ENCODE measurements around the gene SLC7A5. TPM values are rescaled to one million over a fixed set of nuclear protein-coding genes. Genes with fewer than 3 reads are reported as not detected.
"Not testable (repeated sequence)": the region's sequence is repeated elsewhere in the genome, so short reads cannot be mapped to it uniquely, and the experiment has no call there.

The SLC7A5 gene
- total RNA-seq, 2 donors from 2014 or later: 463 to 508 TPM

- Mint-ChIP-seq H3K36me3 (ENCODE audit: insufficient read depth in 2 of 2) (peaks cover 2 to 14% of the 10 kb centered on the region in 2 donors), H3K27me3 (ENCODE audit: low read depth) (no peaks in the 10 kb centered on the region), H3K27ac (peak overlapping the region; percentile 95), H3K9me3 (peaks cover 0 to 12% of the 10 kb centered on the region in 2 donors), H3K4me3 (no peak overlapping the region), H3K4me1 (ENCODE audit: low read depth) (peaks cover 13% of the 10 kb centered on the region)
- no peak for DNase-seq
- ATAC-seq (replicated peaks in 1 of 2): peak in 1 of 2 donors; percentile 1
These were observed 47.8 kb downstream of the SLC7A5 start for GRCh38 chr16:87821376-87822107.

GRCh38 chr16:87819983-87820382 is 49.3 kb downstream of the SLC7A5 start:
- no peak overlapping the region for H3K4me3 Mint-ChIP-seq
- peak overlapping the region; percentile 42 for H3K27ac Mint-ChIP-seq
- H3K4me1 Mint-ChIP-seq (ENCODE audit: low read depth): peaks cover 13% of the 10 kb centered on the region
- ATAC-seq (replicated peaks in 1 of 2) (peak in 1 of 2 donors; percentile 0), DNase-seq (no peak)
- peaks cover 0 to 12% of the 10 kb centered on the region in 2 donors for H3K9me3 Mint-ChIP-seq
- H3K27me3 Mint-ChIP-seq (ENCODE audit: low read depth): no peaks in the 10 kb centered on the region
- peaks cover 2 to 14% of the 10 kb centered on the region in 2 donors for H3K36me3 Mint-ChIP-seq (ENCODE audit: insufficient read depth in 2 of 2)

- DNase-seq: no peak
- peaks cover 0 to 12% of the 10 kb centered on the region in 2 donors for H3K9me3 Mint-ChIP-seq
- no peak overlapping the region for H3K4me3 Mint-ChIP-seq
- H3K27me3 Mint-ChIP-seq (ENCODE audit: low read depth): no peaks in the 10 kb centered on the region
- H3K4me1 Mint-ChIP-seq (ENCODE audit: low read depth): peaks cover 13% of the 10 kb centered on the region
- peaks cover 2 to 14% of the 10 kb centered on the region in 2 donors for H3K36me3 Mint-ChIP-seq (ENCODE audit: insufficient read depth in 2 of 2)
- ATAC-seq (replicated peaks in 1 of 2): no peak
- peak overlapping the region; percentile 75 for H3K27ac Mint-ChIP-seq
These were observed 50.0 kb downstream of the SLC7A5 start for GRCh38 chr16:87819282-87819681.

DNA sequence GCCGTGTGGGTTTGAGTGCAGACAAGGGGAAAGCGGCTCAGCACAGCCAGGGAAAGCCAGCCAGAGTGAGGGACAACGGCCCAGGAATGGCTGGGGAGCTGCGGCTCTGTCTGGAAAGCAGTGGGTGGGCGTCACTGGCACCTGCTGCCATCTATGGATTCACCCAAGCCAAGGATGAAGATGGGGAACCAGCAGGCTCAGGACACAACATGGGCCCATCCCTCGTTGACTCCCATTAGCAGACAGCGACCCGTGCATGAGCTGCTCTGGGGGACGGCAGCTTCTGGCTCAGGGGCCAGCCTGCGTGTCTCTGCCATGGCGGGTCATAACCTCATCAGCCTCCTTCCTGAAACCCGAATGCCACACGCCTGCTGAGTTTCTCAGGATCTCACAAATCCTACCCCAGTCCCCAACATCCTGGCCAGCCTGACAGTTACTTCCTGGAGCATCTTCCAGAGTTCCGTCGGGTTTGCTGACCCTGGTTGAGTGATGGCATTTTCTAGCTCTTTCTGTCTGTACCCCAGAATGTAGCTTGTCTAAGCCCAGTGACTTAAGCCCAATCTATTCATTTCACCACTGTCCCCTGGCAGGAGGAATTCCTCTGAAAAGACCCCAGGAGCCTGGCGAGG is 50.7 kb downstream of the SLC7A5 start:
- DNase-seq: no peak
- no peaks in the 10 kb centered on the region for H3K27me3 Mint-ChIP-seq (ENCODE audit: low read depth)
- peaks cover 13% of the 10 kb centered on the region for H3K4me1 Mint-ChIP-seq (ENCODE audit: low read depth)
- no peak overlapping the region for H3K4me3 Mint-ChIP-seq
- H3K36me3 Mint-ChIP-seq (ENCODE audit: insufficient read depth in 2 of 2): peaks cover 2 to 14% of the 10 kb centered on the region in 2 donors
- ATAC-seq (replicated peaks in 1 of 2): no peak
- peaks cover 0 to 12% of the 10 kb centered on the region in 2 donors for H3K9me3 Mint-ChIP-seq
- H3K27ac Mint-ChIP-seq: peak overlapping the region; percentile 75

DNA sequence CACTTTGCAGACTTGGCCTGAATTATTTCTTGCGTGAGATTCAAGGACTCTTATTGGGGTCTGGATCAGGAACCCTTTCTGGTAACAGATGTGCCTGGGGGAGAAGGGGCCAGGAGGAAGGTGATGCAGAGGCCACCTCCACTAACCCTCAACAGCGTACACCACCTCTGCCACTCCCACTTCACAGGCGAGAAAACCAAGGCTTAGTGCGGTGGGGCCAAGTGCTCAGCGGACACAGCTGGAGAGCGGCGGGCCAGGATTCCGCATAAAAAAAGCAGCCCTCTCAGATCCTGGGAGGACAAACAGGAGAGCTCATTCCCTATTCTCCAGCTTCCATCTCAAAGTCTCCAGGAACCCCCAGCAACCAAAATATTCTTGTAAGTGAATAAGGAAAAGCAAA is 51.4 kb downstream of the SLC7A5 start:
- no peak overlapping the region for H3K4me3 Mint-ChIP-seq
- H3K4me1 Mint-ChIP-seq (ENCODE audit: low read depth): peaks cover 13% of the 10 kb centered on the region
- no peak overlapping the region for H3K27ac Mint-ChIP-seq
- no peak for ATAC-seq (replicated peaks in 1 of 2)
- DNase-seq: no peak
- peaks cover 2 to 14% of the 10 kb centered on the region in 2 donors for H3K36me3 Mint-ChIP-seq (ENCODE audit: insufficient read depth in 2 of 2)
- peaks cover 0 to 12% of the 10 kb centered on the region in 2 donors for H3K9me3 Mint-ChIP-seq
- no peaks in the 10 kb centered on the region for H3K27me3 Mint-ChIP-seq (ENCODE audit: low read depth)

- not testable (repeated sequence) for H3K4me3 Mint-ChIP-seq; DNase-seq; H3K27me3 Mint-ChIP-seq (ENCODE audit: low read depth); ATAC-seq (replicated peaks in 1 of 2)
- Mint-ChIP-seq H3K9me3 (peaks cover 0 to 12% of the 10 kb centered on the region in 2 donors), H3K4me1 (ENCODE audit: low read depth) (peaks cover 13% of the 10 kb centered on the region), H3K36me3 (ENCODE audit: insufficient read depth in 2 of 2) (peaks cover 2 to 14% of the 10 kb centered on the region in 2 donors), H3K27ac (peak overlapping the region; percentile 30)
These were observed 51.9 kb downstream of the SLC7A5 start for GRCh38 chr16:87817370-87817769.

DNA sequence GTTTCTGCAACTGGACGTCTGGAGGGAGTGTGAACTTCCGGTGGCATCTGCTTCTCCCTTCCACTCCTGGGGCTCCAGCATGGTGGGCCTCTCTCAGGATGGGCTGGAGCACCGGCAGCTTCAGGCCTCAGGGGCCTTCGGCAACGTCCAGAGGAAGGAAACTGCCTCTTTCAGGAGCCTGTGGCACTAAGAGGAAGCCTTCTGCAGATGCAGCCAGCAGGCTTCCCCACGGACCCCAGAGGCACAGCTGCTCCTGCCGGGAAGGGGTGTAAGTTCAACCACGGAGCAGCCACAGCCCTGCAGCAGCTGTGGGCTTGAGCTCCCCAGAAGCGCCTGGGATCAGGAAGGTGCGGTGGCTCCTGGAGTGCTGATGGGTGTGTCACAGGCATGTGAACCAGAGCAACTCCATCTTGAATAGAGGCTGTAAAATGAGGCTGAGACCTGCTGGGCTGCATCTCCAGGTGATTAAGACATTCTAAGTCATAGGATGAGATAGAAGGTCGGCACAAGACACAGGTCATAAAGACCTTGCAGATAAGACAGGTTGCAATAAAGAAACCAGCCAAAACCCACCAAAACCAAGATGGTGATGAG is 52.7 kb downstream of the SLC7A5 start:
- H3K27me3 Mint-ChIP-seq (ENCODE audit: low read depth): no peaks in the 10 kb centered on the region
- DNase-seq (no peak), ATAC-seq (replicated peaks in 1 of 2) (no peak)
- H3K4me3 Mint-ChIP-seq: no peak overlapping the region
- no peak overlapping the region for H3K27ac Mint-ChIP-seq
- peaks cover 2 to 14% of the 10 kb centered on the region in 2 donors for H3K36me3 Mint-ChIP-seq (ENCODE audit: insufficient read depth in 2 of 2)
- H3K9me3 Mint-ChIP-seq: peaks cover 0 to 12% of the 10 kb centered on the region in 2 donors
- peaks cover 6% of the 10 kb centered on the region for H3K4me1 Mint-ChIP-seq (ENCODE audit: low read depth)

DNA sequence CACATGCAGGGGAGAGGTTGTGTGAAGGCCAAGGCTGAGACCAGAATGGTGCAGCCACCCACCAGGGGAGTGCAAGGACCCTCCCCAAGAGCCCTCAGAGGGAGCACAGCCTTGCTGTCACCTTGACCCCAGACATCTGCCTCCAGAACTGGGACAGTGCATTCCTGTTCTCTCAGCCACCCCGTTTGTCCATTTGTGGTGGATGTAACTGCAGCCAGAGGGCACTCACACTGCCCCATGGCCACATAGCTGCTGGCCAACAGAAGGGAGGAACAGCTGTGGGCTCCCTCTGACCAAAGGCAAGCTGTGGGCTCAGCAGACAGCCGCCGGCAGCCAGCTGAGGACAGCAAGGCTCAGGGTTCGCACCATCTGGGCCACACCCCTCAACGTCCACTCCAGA is 53.7 kb downstream of the SLC7A5 start:
- peaks cover 10% of the 10 kb centered on the region for H3K4me1 Mint-ChIP-seq (ENCODE audit: low read depth)
- DNase-seq (no peak), ATAC-seq (replicated peaks in 1 of 2) (peak in 1 of 2 donors; percentile 4)
- H3K4me3 Mint-ChIP-seq: no peak overlapping the region
- H3K9me3 Mint-ChIP-seq: peaks cover 0 to 12% of the 10 kb centered on the region in 2 donors
- H3K27me3 Mint-ChIP-seq (ENCODE audit: low read depth): no peaks in the 10 kb centered on the region
- H3K36me3 Mint-ChIP-seq (ENCODE audit: insufficient read depth in 2 of 2): peaks cover 2 to 14% of the 10 kb centered on the region in 2 donors
- H3K27ac Mint-ChIP-seq: no peak overlapping the region

DNA sequence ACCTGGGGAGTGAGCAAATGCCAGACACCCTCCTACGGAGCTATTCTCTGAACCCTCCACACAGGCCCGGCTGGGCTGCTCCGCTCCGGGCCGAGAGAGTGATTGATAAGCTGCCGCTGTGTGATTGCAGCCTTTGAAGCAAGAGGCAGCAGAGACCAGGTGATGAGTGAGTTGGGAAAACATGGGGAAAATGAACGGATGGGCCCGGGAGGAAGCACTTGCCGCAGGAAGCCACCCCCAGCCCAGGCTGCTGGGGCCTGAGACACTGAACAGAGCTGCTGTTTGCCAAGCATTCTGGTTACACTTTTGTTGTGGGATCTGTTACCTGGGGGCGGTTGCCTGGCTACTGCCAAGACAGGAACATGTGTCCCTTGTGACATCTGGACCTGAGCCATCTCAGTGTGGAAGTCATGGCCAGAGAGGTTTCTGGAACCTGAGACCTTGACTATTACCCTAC is 57.1 kb downstream of the SLC7A5 start:
- Mint-ChIP-seq H3K4me1 (ENCODE audit: low read depth) (peaks cover 40% of the 10 kb centered on the region), H3K4me3 (no peak overlapping the region), H3K36me3 (ENCODE audit: insufficient read depth in 2 of 2) (peaks cover under 1 to 4% of the 10 kb centered on the region in 2 donors), H3K27ac (no peak overlapping the region), H3K27me3 (ENCODE audit: low read depth) (no peaks in the 10 kb centered on the region), H3K9me3 (peaks cover 0 to 2% of the 10 kb centered on the region in 2 donors)
- ATAC-seq (replicated peaks in 1 of 2): no peak
- DNase-seq: no peak

DNA sequence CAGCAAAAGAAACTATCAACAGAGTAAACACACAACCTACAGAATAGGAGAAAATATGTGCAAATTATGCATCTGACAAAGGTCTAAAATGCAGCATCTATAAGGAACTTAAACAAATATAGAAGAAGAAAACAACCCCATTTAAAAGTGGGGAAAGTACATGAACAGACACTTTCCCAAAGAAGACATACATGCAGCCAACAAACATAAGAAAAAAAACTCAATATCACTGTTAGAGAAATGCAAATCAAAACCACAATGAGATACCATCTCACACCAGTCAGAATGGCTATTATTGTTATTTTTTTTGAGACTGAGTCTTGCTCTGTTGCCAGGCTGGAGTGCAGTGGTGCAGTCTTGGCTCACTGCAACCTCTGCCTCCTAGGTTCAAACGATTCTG is 57.9 kb downstream of the SLC7A5 start:
- H3K27me3 Mint-ChIP-seq (ENCODE audit: low read depth); H3K36me3 Mint-ChIP-seq (ENCODE audit: insufficient read depth in 2 of 2); DNase-seq; H3K9me3 Mint-ChIP-seq; H3K27ac Mint-ChIP-seq; ATAC-seq (replicated peaks in 1 of 2); H3K4me3 Mint-ChIP-seq: not testable (repeated sequence)
- H3K4me1 Mint-ChIP-seq (ENCODE audit: low read depth): peaks cover 47% of the 10 kb centered on the region

DNA sequence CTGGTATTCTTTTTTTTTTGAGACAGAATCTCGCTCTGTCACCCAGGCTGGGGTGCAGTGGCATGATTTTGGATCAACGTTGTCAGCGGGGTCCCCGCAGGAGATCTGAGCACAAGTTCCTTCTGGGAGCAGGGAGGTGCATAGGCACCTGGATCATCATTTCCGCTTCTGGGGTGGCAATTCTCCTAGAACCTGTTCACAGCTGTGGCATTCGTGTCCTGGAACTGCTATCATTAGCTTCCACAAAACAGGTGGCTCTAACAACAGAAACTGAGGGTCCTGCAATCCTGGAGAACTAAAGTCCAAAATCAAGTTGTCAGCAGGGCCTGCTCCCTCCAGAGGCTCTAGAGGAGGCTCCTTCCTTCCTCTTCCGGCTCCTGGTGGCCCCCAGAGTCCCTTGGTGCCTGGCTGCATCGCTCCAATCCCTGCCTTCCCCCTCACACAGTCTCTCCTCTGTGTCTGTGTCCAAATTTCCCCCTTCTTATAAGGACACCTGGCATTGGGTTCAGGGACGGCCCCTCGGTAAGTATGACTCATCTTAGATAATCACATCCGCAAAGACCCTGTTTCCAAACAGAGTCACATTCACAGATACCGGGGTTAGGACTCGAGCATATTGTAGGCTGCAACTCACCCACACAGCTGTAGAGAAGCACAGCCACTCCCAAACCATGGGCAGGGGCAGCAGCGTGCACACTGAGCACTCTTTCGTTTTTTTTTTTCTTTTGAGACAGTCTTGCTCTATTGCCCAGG is 60.0 kb downstream of the SLC7A5 start:
- H3K36me3 Mint-ChIP-seq (ENCODE audit: insufficient read depth in 2 of 2): peaks cover 3 to 4% of the 10 kb centered on the region in 2 donors
- ATAC-seq (replicated peaks in 1 of 2): peak; percentile 4 to 10
- peak overlapping the region; percentile 77 for H3K27ac Mint-ChIP-seq
- no peaks in the 10 kb centered on the region for H3K9me3 Mint-ChIP-seq
- no peak for DNase-seq
- H3K4me3 Mint-ChIP-seq: peak overlapping the region; percentile 42 to 48
- H3K27me3 Mint-ChIP-seq (ENCODE audit: low read depth): no peaks in the 10 kb centered on the region
- peaks cover 48% of the 10 kb centered on the region for H3K4me1 Mint-ChIP-seq (ENCODE audit: low read depth)

DNA sequence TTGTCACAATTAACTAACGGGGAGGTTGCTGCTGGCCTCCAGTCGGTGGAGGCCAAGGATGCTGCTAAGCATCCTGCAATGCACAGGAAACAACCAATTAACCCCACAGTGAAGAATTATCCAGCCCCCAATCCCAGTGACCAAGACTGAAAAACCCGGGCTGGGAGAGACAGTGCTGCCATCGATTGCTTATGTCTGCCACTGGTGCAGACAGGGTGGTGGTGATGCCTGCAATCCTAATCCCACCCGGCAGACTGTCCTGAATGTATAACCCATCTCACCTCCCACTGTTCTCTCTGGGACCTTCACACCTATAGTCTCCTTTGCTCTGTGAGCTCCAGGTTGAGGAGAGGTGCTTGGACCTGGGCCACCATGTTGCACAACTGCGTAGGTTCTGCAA is 61.2 kb downstream of the SLC7A5 start:
- Mint-ChIP-seq H3K27ac (peak overlapping the region; percentile 51), H3K4me1 (ENCODE audit: low read depth) (peaks cover 48% of the 10 kb centered on the region), H3K4me3 (peak overlapping the region; percentile 29 to 36), H3K36me3 (ENCODE audit: insufficient read depth in 2 of 2) (peaks cover 3 to 4% of the 10 kb centered on the region in 2 donors), H3K27me3 (ENCODE audit: low read depth) (no peaks in the 10 kb centered on the region), H3K9me3 (no peaks in the 10 kb centered on the region)
- DNase-seq (no peak), ATAC-seq (replicated peaks in 1 of 2) (no peak)

Data from activated T-cell treated with anti-CD3 and anti-CD28 coated beads, Interleukin-2, amount 50 U/mL, for 72 hours (primary cell).